ENCODE data around the gene GRP. TPM values are rescaled to one million over a fixed set of nuclear protein-coding genes. Genes with fewer than 3 reads are reported as not detected.

GRP gene
- total RNA-seq = 1 to 10 TPM in 2 of 4 donors, under 1 TPM in 1, not detected in 1; 0.67 to 8.6 (median 2.9) TPM

GRCh38 chr18:59219672-59220163 lies at the start of gene GRP:
TSS of gene GRP (plus strand) at chr18:59220158. CDS start at chr18:59220266, 108 bp downstream.
- intact Hi-C loops (cut with DNase I) = no loop called here
- Histone ChIP-seq H3K9me3 (no peaks in the 10 kb centered on the region), H3K27me3 (peaks cover 18% of the 10 kb centered on the region), H3K4me3 (replicated peaks in 1 of 3) (no peak within 1 kb of the TSS), H3K4me1 (peaks cover 0 to 14% of the 10 kb centered on the region in 2 donors), H3K27ac (no peak within 1 kb of the TSS), H3K36me3 (no peaks in the 10 kb centered on the region)
- whole genome bisulfite sequencing, 2 donors = 3% methylated on average over 28 to 29 of the region's 29 CpGs
- TF ChIP-seq, protein P1, sequence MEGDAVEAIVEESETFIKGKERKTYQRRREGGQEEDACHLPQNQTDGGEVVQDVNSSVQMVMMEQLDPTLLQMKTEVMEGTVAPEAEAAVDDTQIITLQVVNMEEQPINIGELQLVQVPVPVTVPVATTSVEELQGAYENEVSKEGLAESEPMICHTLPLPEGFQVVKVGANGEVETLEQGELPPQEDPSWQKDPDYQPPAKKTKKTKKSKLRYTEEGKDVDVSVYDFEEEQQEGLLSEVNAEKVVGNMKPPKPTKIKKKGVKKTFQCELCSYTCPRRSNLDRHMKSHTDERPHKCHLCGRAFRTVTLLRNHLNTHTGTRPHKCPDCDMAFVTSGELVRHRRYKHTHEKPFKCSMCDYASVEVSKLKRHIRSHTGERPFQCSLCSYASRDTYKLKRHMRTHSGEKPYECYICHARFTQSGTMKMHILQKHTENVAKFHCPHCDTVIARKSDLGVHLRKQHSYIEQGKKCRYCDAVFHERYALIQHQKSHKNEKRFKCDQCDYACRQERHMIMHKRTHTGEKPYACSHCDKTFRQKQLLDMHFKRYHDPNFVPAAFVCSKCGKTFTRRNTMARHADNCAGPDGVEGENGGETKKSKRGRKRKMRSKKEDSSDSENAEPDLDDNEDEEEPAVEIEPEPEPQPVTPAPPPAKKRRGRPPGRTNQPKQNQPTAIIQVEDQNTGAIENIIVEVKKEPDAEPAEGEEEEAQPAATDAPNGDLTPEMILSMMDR (IDR thresholded peaks at IDR 0.05) = no peak
- TF ChIP-seq POLR2A (IDR thresholded peaks at IDR 0.05) = no peak
- no peak for DNase-seq

DNA sequence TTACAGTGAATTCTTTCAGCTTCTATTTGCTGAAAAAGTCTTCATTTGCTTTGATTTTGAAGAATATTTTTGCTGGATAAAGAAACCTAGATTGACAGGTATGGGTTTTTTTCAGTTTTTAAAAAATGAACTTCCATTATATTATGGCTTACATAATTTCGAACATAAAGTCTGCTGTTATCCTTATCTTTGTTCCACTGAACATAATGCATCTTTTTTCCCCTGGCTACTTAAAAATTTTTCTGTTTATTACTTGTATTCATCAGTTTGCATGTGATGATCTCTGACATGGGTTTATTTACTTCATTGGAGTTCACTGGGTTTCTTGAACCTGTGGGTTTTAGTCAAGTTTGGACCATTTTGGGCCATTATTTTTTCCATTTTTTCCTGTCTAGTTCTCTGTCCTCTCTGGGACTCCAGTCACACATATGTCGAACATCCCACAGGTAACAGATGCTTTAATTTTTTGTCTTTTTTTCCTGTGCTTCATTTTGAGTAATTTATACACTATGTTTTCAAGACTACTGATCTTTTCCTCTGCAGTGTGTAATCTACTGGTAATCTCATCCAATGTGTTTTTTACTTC lies 47.2 kb upstream of the GRP start:
- intact Hi-C loops (cut with DNase I) = no loop called here
- Histone ChIP-seq H3K27me3 (no peaks in the 10 kb centered on the region), H3K27ac (no peak overlapping the region), H3K36me3 (no peaks in the 10 kb centered on the region), H3K4me1 (no peaks in the 10 kb centered on the region), H3K9me3 (no peaks in the 10 kb centered on the region), H3K4me3 (replicated peaks in 1 of 3) (no peak overlapping the region)
- TF ChIP-seq POLR2A (IDR thresholded peaks at IDR 0.05) = no peak
- TF ChIP-seq, protein P1 (IDR thresholded peaks at IDR 0.05) = no peak
- no peak for DNase-seq
- WGBS, 2 donors = 87 to 89% methylated on average over 2 of the region's 2 CpGs

DNA sequence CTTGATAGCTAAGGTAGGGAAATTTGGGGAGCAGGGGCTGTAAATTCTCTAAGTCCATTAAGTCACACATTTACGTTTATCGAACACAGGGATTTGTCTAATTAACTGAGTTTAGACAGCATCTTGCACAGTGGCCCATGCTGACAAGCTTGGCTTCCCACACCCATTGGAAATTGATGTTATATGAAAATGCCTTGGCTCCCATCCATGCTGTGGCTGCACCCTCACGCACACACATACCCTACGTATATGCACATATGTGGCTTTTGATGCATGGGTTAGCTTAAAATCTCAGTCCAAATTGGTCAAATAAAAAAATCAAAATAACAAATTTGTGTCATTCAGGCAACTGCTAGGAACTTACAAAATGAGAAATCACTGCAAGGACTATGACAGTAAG lies 42.5 kb upstream of the GRP start:
- no peak overlapping the region for H3K4me3 ChIP-seq (replicated peaks in 1 of 3)
- no peaks in the 10 kb centered on the region for H3K9me3 ChIP-seq
- TF ChIP-seq, protein P1 (IDR thresholded peaks at IDR 0.05) = no peak
- TF ChIP-seq POLR2A (IDR thresholded peaks at IDR 0.05) = no peak
- H3K4me1 ChIP-seq = no peaks in the 10 kb centered on the region
- WGBS, 2 donors = 88 to 92% methylated on average over 4 of the region's 4 CpGs
- no peak for DNase-seq
- intact Hi-C loops (cut with DNase I) = no loop called here
- no peaks in the 10 kb centered on the region for H3K27me3 ChIP-seq
- H3K36me3 ChIP-seq = no peaks in the 10 kb centered on the region
- H3K27ac ChIP-seq = no peak overlapping the region

DNA sequence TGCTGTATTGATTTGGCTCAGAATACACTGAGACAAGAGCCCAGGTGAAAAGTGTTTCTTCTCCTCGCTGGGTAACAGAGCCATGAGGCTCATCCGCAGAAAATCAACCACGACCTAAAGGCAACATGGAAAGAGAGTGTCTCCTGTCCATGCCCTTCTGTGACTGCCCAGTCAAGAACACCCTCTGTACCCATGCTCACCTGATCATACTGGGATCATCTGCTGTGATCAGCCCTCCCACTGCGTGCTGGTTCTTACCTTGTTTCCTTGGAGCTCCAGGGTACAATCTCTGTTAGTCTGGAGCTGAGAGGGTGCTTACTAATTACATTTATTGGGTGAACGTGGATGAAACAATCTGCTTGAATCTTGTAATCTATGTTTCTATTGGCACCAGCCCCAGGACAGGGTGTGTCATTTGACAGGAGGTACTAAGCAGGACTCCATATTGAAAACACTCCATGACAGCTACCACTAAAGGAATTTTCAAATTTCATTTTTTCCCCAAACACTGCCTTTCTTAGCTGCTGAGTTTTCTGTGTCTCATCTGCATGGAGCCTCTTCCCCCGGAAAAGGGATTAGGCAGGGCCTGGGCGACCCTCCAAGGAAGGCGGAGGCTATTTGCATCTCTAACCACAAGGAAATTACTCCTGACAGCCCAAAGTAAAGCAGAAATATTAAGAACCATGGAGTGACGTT lies 39.7 kb upstream of the GRP start:
- Histone ChIP-seq H3K4me1 (no peaks in the 10 kb centered on the region), H3K27me3 (no peaks in the 10 kb centered on the region), H3K4me3 (replicated peaks in 1 of 3) (no peak overlapping the region), H3K9me3 (no peaks in the 10 kb centered on the region), H3K36me3 (no peaks in the 10 kb centered on the region), H3K27ac (no peak overlapping the region)
- intact Hi-C loops (cut with DNase I) = no loop called here
- no peak for DNase-seq
- WGBS, 2 donors = 70 to 77% methylated on average over 9 of the region's 9 CpGs
- TF ChIP-seq POLR2A (IDR thresholded peaks at IDR 0.05) = no peak
- TF ChIP-seq, protein P1 (IDR thresholded peaks at IDR 0.05) = no peak

DNA sequence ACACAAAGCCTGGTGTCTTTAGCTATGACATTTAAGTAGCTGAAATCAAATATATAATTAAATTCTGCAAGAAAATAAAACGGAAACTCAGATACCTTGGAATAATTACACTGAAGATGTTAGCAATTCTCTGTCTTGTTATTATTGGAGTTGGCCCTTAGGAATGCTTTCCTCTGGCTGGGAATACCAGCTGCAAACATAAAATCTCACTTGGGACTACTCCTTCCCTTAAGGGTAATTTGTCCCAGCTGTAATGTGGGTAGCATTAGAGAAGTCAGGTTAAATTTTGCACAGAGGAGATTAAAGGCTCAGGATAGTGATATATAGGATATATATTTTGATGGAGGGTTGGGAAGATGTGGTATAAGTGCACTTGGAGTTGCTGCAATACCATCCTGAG lies 37.3 kb upstream of the GRP start:
- DNase-seq = no peak
- Histone ChIP-seq H3K9me3 (no peaks in the 10 kb centered on the region), H3K36me3 (no peaks in the 10 kb centered on the region), H3K4me3 (replicated peaks in 1 of 3) (no peak overlapping the region), H3K27ac (no peak overlapping the region), H3K4me1 (no peaks in the 10 kb centered on the region), H3K27me3 (no peaks in the 10 kb centered on the region)
- no peak for TF ChIP-seq POLR2A (IDR thresholded peaks at IDR 0.05)
- TF ChIP-seq, protein P1 (IDR thresholded peaks at IDR 0.05) = no peak
- WGBS, 2 donors = 80 to 86% methylated on average over 1 of the region's 1 CpG
- intact Hi-C loops (cut with DNase I) = no loop called here

All from thyroid gland (tissue), 4 donors.